ENCODE results near the gene POU6F2.

DNA sequence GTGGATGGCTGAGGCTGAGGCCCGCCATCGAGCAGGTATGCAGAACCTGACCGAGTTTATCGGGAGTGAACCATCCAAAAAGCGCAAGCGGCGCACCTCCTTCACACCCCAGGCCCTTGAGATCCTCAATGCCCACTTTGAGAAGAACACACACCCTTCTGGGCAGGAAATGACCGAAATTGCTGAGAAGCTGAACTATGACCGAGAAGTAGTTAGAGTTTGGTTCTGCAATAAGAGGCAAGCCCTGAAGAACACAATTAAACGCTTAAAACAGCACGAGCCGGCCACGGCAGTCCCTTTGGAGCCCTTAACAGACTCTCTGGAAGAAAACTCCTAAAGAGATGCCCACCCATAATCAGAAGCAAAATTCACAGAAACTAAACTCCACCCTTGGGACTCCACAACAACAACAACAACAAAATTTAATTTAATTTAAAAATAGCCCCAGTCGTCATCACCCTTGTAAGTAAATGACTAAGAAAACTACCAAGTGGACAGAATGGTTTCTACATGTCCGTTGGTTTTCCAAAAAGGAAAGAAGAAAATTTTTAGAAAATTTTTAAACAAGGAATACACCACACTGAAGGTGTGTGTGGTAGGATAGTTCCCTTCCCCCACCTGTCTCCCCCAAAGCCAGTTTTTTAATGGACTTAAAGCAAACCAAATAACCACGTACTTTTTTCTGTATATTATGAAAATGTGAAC, 486.8 kb downstream of the POU6F2 start:
- TF ChIP-seq, protein P1, sequence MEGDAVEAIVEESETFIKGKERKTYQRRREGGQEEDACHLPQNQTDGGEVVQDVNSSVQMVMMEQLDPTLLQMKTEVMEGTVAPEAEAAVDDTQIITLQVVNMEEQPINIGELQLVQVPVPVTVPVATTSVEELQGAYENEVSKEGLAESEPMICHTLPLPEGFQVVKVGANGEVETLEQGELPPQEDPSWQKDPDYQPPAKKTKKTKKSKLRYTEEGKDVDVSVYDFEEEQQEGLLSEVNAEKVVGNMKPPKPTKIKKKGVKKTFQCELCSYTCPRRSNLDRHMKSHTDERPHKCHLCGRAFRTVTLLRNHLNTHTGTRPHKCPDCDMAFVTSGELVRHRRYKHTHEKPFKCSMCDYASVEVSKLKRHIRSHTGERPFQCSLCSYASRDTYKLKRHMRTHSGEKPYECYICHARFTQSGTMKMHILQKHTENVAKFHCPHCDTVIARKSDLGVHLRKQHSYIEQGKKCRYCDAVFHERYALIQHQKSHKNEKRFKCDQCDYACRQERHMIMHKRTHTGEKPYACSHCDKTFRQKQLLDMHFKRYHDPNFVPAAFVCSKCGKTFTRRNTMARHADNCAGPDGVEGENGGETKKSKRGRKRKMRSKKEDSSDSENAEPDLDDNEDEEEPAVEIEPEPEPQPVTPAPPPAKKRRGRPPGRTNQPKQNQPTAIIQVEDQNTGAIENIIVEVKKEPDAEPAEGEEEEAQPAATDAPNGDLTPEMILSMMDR (IDR thresholded peaks at IDR 0.05; ENCODE audit: low read depth, low read length, poor library complexity, severe bottlenecking), result no peak
- no peak for TF ChIP-seq EZH2phosphoT487 (IDR thresholded peaks at IDR 0.05; ENCODE audit: borderline replicate concordance, low read length)

Measured in DOHH2 (cell line).